Measurements from ENCODE around the gene ZFP57. TPM values are rescaled to one million over a fixed set of nuclear protein-coding genes. Genes with fewer than 3 reads are reported as not detected.

The ZFP57 gene
- total RNA-seq, 1 experiment from 2014 or later = 6.4 TPM

DNA sequence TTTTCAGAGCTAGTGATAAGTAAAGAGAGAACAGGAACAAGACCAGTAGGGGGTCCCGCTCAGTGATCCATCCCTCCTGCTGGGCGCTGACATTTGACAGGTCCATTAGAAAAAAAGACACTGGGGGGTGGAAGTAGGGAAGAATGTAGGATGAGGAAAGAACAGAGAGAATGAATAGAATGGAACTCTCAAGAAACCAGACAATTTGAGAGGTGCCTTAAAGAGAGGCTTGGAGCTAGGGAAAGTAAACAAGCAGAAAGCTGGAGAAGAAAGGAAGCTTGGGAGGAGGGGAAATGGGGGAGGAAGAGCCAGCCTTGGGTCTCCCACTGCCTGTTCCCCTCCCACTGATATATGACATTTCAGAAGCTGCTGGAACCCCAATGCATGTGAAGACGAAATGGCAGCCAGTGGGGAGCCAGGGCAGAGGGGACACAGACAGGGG lies 56.4 kb downstream of the ZFP57 start:
- H3K36me3 Mint-ChIP-seq = peaks cover 46% of the 10 kb centered on the region
- peak overlapping the region; percentile 87 for H3K4me3 Mint-ChIP-seq
- peak; percentile 4 for ATAC-seq
- H3K9me3 Mint-ChIP-seq = no peaks in the 10 kb centered on the region
- peak overlapping the region; percentile 66 for H3K27ac Mint-ChIP-seq
- ChIA-PET POLR2A (interaction anchor here (0.7 to 1.7 kb wide), 2 partner anchors 9 to 26 kb away, joined by 3 to 9 read pairs; partner anchors contain the start of gene GABBR1), CTCF (interaction anchor here (0.9 to 6.4 kb wide), 9 partner anchors 9 to 72 kb away, joined by 3 to 63 read pairs (median 5); partner anchors contain the start of gene GABBR1)
- H3K27me3 Mint-ChIP-seq (ENCODE audit: low read depth) = no peaks in the 10 kb centered on the region
- TF ChIP-seq TEAD1 (CRISPR knock-in tag; IDR thresholded peaks at IDR 0.05) (peak; percentile 62; the same call in 1 of the 2 replicates), ZNF423 (CRISPR knock-in tag; IDR thresholded peaks at IDR 0.05) (peak; percentile 92), ETV6 (CRISPR knock-in tag; IDR thresholded peaks at IDR 0.05) (peak; percentile 94), CREM (CRISPR knock-in tag; IDR thresholded peaks at IDR 0.05) (0 out of 2 replicates have a peak, but pooled peaks have one; percentile 34), NFE2L1 (CRISPR knock-in tag; IDR thresholded peaks at IDR 0.05) (no peak), ARID4B (CRISPR knock-in tag; IDR thresholded peaks at IDR 0.05; ENCODE audit: borderline replicate concordance) (peak; percentile 51; the same call in 1 of the 2 replicates), JUN (CRISPR knock-in tag; IDR thresholded peaks at IDR 0.05) (no peak), FOXJ3 (CRISPR knock-in tag; IDR thresholded peaks at IDR 0.05; ENCODE audit: borderline replicate concordance) (0 out of 2 replicates have a peak, but pooled peaks have one; percentile 45), SP1 (CRISPR knock-in tag; conservative IDR thresholded peaks at IDR 0.05) (0 out of 2 replicates have a peak, but pooled peaks have one; percentile 49), FOXK1 (CRISPR knock-in tag; IDR thresholded peaks at IDR 0.05) (peak; percentile 75), ZNF219 (CRISPR knock-in tag; IDR thresholded peaks at IDR 0.05; ENCODE audit: borderline replicate concordance) (no peak)
- TF ChIP-seq, protein P1, sequence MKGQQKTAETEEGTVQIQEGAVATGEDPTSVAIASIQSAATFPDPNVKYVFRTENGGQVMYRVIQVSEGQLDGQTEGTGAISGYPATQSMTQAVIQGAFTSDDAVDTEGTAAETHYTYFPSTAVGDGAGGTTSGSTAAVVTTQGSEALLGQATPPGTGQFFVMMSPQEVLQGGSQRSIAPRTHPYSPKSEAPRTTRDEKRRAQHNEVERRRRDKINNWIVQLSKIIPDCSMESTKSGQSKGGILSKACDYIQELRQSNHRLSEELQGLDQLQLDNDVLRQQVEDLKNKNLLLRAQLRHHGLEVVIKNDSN (CRISPR knock-in tag; IDR thresholded peaks at IDR 0.05) = no peak
- TF ChIP-seq, protein P2, sequence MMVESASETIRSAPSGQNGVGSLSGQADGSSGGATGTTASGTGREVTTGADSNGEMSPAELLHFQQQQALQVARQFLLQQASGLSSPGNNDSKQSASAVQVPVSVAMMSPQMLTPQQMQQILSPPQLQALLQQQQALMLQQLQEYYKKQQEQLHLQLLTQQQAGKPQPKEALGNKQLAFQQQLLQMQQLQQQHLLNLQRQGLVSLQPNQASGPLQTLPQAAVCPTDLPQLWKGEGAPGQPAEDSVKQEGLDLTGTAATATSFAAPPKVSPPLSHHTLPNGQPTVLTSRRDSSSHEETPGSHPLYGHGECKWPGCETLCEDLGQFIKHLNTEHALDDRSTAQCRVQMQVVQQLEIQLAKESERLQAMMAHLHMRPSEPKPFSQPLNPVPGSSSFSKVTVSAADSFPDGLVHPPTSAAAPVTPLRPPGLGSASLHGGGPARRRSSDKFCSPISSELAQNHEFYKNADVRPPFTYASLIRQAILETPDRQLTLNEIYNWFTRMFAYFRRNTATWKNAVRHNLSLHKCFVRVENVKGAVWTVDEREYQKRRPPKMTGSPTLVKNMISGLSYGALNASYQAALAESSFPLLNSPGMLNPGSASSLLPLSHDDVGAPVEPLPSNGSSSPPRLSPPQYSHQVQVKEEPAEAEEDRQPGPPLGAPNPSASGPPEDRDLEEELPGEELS (CRISPR knock-in tag; IDR thresholded peaks at IDR 0.05) = peak; percentile 85; the same call in 1 of the 2 replicates
- peak; percentile 55 for DNase-seq (ENCODE audit: low spot score)
- H3K4me1 Mint-ChIP-seq = peaks cover 71% of the 10 kb centered on the region

Other genes starting within 250 kb of the ZFP57 start
- gene OR10C1, start 241.8 kb downstream of the ZFP57 start, total RNA-seq (2021) = not detected in 3 replicates
- not detected in 3 replicates for gene OR11A1, start 224.1 kb downstream of the ZFP57 start, total RNA-seq (2021)
- gene OR2H1, start 224.0 kb downstream of the ZFP57 start, total RNA-seq (2021) = not detected in 3 replicates
- gene MAS1L, start 193.2 kb downstream of the ZFP57 start, total RNA-seq (2021) = not detected in 3 replicates
- 0.15 TPM in 1 of 3 replicates, not detected in the others for gene UBD, start 121.4 kb downstream of the ZFP57 start, total RNA-seq (2021)
- gene OR2H2, start 96.0 kb downstream of the ZFP57 start, total RNA-seq (2021) = not detected in 3 replicates
- gene GABBR1, start 48.0 kb downstream of the ZFP57 start, total RNA-seq (2021) = 82.5 to 107 TPM (median 83.0 TPM) in 3 replicates
- gene MOG, start 24.1 kb downstream of the ZFP57 start, total RNA-seq (2021) = 0.55 to 1.2 TPM (median 0.57 TPM) in 3 replicates
- gene HLA-F, start 42.3 kb upstream of the ZFP57 start, total RNA-seq (2021) = 7.5 to 11.8 TPM (median 11.2 TPM) in 3 replicates
- 1.1 to 1.7 TPM (median 1.4 TPM) in 3 replicates for gene HLA-G, start 146.7 kb upstream of the ZFP57 start, total RNA-seq (2021)

Data from WTC11 (cell line).